Measurements from ENCODE around the gene KCNMB1. TPM values are rescaled to one million over a fixed set of nuclear protein-coding genes. Genes with fewer than 3 reads are reported as not detected.

Gene KCNMB1
- polyA plus RNA-seq, 1 donor (not counting 4 experiments of a cell fraction or from before 2014, with no cell fraction given): not detected

DNA sequence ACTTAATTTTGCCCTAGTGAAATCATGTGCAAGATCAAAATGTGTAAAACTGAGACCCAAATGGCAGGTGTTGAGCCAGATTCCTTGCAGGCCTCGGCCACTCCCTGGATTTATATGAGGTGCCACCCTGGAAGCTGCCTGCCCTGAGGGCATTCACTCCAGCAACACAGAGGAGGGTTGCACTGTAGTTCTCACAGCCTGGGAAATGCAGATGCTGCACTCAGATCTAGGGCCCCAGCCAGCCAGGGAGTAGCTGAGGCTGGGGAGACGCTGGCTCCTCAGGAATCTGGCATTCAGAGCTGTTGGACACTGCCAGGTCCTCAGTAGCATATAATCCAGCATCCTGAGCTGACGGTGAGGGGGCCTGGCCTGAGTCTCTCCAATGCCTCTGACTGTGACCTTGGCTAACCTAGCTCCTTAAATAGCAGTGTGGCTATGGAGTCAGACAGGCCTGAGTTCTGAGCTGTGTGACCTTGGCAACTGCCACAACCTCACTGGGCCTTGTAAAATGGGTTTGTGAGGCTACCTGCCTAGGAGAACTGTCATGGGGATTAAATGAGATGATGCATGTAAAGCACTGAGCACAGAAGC, 8.7 kb downstream of the KCNMB1 start:
- no peaks in the 10 kb centered on the region for H4K20me1 ChIP-seq (ENCODE audit: control insufficient read depth, extremely low read depth, insufficient read depth, low read length)
- no peaks in the 10 kb centered on the region for H3K79me2 ChIP-seq (ENCODE audit: control insufficient read depth, insufficient read depth, low read length)
- no peaks in the 10 kb centered on the region for H3K9me1 ChIP-seq (ENCODE audit: control insufficient read depth, extremely low read depth, insufficient read depth, low read length)
- no peak overlapping the region for H3K9ac ChIP-seq (ENCODE audit: control insufficient read depth, extremely low read depth, insufficient read depth, low read length)
- no peaks in the 10 kb centered on the region for H3K9me3 ChIP-seq (ENCODE audit: control insufficient read depth, low read depth, low read length)
- no peak overlapping the region for H3K4me3 ChIP-seq (ENCODE audit: control insufficient read depth in 2 of 3, extremely low read depth in 1 of 3, insufficient read depth in 2 of 3, low read depth in 1 of 3, low read length in 3 of 3)
- no peak overlapping the region for H3K4me2 ChIP-seq (ENCODE audit: control insufficient read depth, extremely low read depth, insufficient read depth, low read depth, low read length)
- no peak for TF ChIP-seq EZH2 (IDR thresholded peaks at IDR 0.05; ENCODE audit: low read length)
- TF ChIP-seq CTCF (optimal IDR thresholded peaks at IDR 0.05 in 1 of 3, IDR thresholded peaks at IDR 0.05 in 1 of 3, conservative IDR thresholded peaks at IDR 0.05 in 1 of 3; ENCODE audit: extremely low read depth in 1 of 3, insufficient read depth in 2 of 3, low read length in 3 of 3): no peak
- H3K4me1 ChIP-seq (ENCODE audit: control insufficient read depth, extremely low read depth, insufficient read depth, low read length): no peaks in the 10 kb centered on the region
- no peaks in the 10 kb centered on the region for H3K27me3 ChIP-seq (ENCODE audit: control insufficient read depth, extremely low read depth, insufficient read depth, low read length)
- H3K36me3 ChIP-seq (ENCODE audit: control insufficient read depth in 2 of 2, extremely low read depth in 1 of 2, insufficient read depth in 2 of 2, low read length in 2 of 2): no peaks in the 10 kb centered on the region
- FAIRE-seq (no peak), DNase-seq (ENCODE audit: low read depth, low spot score) (no peak)
- no peak overlapping the region for H2AFZ ChIP-seq (ENCODE audit: control insufficient read depth, low read length)
- H3K27ac ChIP-seq (ENCODE audit: control insufficient read depth, insufficient read depth, low read length): no peak overlapping the region
- dilution Hi-C loops (cut with MboI; ENCODE audit: extremely low pct_ligation_motif_present, low sequenced_read_pairs): no loop called here

GRCh38 chr5:170378740-170379139, 10.4 kb downstream of the KCNMB1 start:
- no peak for FAIRE-seq

More at GRCh38 chr5:170378740-170379139, 10.4 kb downstream of the KCNMB1 start:
- H3K27ac ChIP-seq (ENCODE audit: control insufficient read depth, insufficient read depth, low read length): no peak overlapping the region
- no peaks in the 10 kb centered on the region for H3K4me1 ChIP-seq (ENCODE audit: control insufficient read depth, extremely low read depth, insufficient read depth, low read length)
- H3K9ac ChIP-seq (ENCODE audit: control insufficient read depth, extremely low read depth, insufficient read depth, low read length): no peak overlapping the region
- no peaks in the 10 kb centered on the region for H3K9me3 ChIP-seq (ENCODE audit: control insufficient read depth, low read depth, low read length)
- no peak for TF ChIP-seq EZH2 (IDR thresholded peaks at IDR 0.05; ENCODE audit: low read length)
- TF ChIP-seq CTCF (optimal IDR thresholded peaks at IDR 0.05 in 1 of 3, IDR thresholded peaks at IDR 0.05 in 1 of 3, conservative IDR thresholded peaks at IDR 0.05 in 1 of 3; ENCODE audit: extremely low read depth in 1 of 3, insufficient read depth in 2 of 3, low read length in 3 of 3): no peak
- H3K4me3 ChIP-seq (ENCODE audit: control insufficient read depth in 2 of 3, extremely low read depth in 1 of 3, insufficient read depth in 2 of 3, low read depth in 1 of 3, low read length in 3 of 3): no peak overlapping the region
- H4K20me1 ChIP-seq (ENCODE audit: control insufficient read depth, extremely low read depth, insufficient read depth, low read length): no peaks in the 10 kb centered on the region
- no peak overlapping the region for H2AFZ ChIP-seq (ENCODE audit: control insufficient read depth, low read length)
- no peak overlapping the region for H3K4me2 ChIP-seq (ENCODE audit: control insufficient read depth, extremely low read depth, insufficient read depth, low read depth, low read length)
- no peaks in the 10 kb centered on the region for H3K79me2 ChIP-seq (ENCODE audit: control insufficient read depth, insufficient read depth, low read length)
- H3K9me1 ChIP-seq (ENCODE audit: control insufficient read depth, extremely low read depth, insufficient read depth, low read length): no peaks in the 10 kb centered on the region
- no peaks in the 10 kb centered on the region for H3K27me3 ChIP-seq (ENCODE audit: control insufficient read depth, extremely low read depth, insufficient read depth, low read length)
- dilution Hi-C loops (cut with MboI; ENCODE audit: extremely low pct_ligation_motif_present, low sequenced_read_pairs): no loop called here
- H3K36me3 ChIP-seq (ENCODE audit: control insufficient read depth in 2 of 2, extremely low read depth in 1 of 2, insufficient read depth in 2 of 2, low read length in 2 of 2): no peaks in the 10 kb centered on the region
- no peak for DNase-seq (ENCODE audit: low read depth, low spot score)
